Hair follicle dermal papilla cell (primary cell): ENCODE results near the gene DHX38. TPM values are rescaled to one million over a fixed set of nuclear protein-coding genes. Genes with fewer than 3 reads are reported as not detected.

ENCODE experiments used
- total RNA-seq: library from RNA; depleted of rRNA; stranded (reverse); fragments of >200 nt; gene quantifications from 2 replicates; pipeline ENCODE4 v1.2.3, GENCODE V29; 2012

Gene DHX38
- total RNA-seq: 50.8 and 57.0 TPM in 2 replicates

GRCh38 chr16:72093448-72094265 is at the start of gene DHX38, which contains the start of gene TXNL4B:
Gene DHX38, plus strand, starts transcription at chr16:72093847. Its CDS starts 2,311 bp downstream, at chr16:72096158.
Gene TXNL4B, minus strand, starts transcription at chr16:72093620. Its CDS starts 2,871 bp downstream, at chr16:72090749.

GRCh38 chr16:72054254-72054847 is 39.3 kb upstream of the DHX38 start, which contains the start of gene HP:
Gene HP, plus strand, starts transcription at chr16:72054505. Its CDS starts 148 bp downstream, at chr16:72054653.

Other genes with a start within 250 kb of the DHX38 start
- gene ATXN1L, start 247.9 kb upstream of the DHX38 start, total RNA-seq: 17.9 and 20.9 TPM in 2 replicates
- 6.0 and 6.9 TPM in 2 replicates for gene ZNF821, start 209.7 kb upstream of the DHX38 start, total RNA-seq
- 223 and 252 TPM in 2 replicates for gene IST1, start 198.3 kb upstream of the DHX38 start, total RNA-seq
- under 0.01 TPM in 1 of 2 replicates, not detected in the other for gene PKD1L3, start 93.4 kb upstream of the DHX38 start, total RNA-seq
- gene DHODH, start 85.1 kb upstream of the DHX38 start, total RNA-seq: 3.2 and 3.3 TPM in 2 replicates
- gene HP, start 39.3 kb upstream of the DHX38 start, total RNA-seq: not detected in 2 replicates
- not detected in 2 replicates for gene HPR, start 30.6 kb upstream of the DHX38 start, total RNA-seq
- 5.3 and 5.8 TPM in 2 replicates for gene TXNL4B, start 227 bp upstream of the DHX38 start, total RNA-seq
- 0.61 and 1.1 TPM in 2 replicates for gene PMFBP1, start 78.3 kb downstream of the DHX38 start, total RNA-seq